ENCODE data around the gene IKBKE.

Gene IKBKE

DNA sequence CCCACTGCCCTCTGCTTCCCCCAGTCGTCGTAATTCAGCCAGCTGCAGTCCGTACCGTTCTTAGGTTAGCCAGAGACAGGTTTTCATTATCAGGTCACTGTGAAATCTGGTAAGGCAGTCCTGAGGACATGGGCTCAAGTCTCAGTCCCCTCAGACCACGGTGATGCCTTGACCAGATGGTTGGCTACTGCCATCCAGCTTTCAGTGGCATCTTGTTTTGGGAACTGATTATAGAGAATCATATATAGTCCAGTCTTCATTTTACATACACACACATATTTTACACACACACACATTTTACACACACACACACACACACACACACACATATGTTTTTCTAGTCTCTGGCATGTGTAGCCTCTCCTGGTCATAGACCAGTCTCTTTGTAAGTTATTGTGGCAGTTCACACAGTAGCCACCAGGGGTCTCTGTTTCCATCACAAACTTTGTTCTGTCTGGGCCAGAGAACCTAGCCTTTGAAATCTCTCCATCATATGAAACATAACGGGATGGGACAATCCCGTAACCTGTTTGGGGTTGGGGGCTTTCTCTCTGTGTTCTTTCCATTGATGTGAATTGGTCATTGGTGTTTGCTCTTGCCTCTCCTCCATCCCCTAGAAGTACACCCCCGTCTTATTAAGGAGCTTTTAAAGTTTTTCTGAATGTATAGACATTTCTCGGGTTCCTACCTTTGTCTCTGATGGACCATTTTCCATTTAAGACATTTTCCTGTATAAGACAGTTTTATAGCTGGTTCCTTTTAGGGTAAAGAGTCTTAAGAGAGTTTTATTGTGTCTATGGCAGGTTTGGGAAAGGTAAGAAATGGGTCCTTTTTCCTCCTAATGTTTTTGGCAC, 8.4 kb upstream of the IKBKE start:
- Histone ChIP-seq H4K20me1 (ENCODE audit: control insufficient read depth, insufficient read depth, low read depth, low read length) (no peaks in the 10 kb centered on the region), H3K4me1 (ENCODE audit: control insufficient read depth, low read length) (peaks cover 6% of the 10 kb centered on the region), H3K4me3 (ENCODE audit: low read length) (no peak overlapping the region), H3K27ac (ENCODE audit: low read depth, low read length) (no peak overlapping the region), H3K9me3 (ENCODE audit: control insufficient read depth, insufficient read depth, low read length) (no peaks in the 10 kb centered on the region), H3K27me3 (ENCODE audit: control insufficient read depth, low read length) (no peaks in the 10 kb centered on the region), H3K79me2 (ENCODE audit: control insufficient read depth, low read length) (no peaks in the 10 kb centered on the region), H3K36me3 (ENCODE audit: control insufficient read depth, low read length) (0 out of 2 replicates have a peak, but pooled peaks cover 3% of the 10 kb centered on the region), H3K4me2 (ENCODE audit: low read length) (no peak overlapping the region), H3F3A (ENCODE audit: control insufficient read depth, insufficient read depth) (no peaks in the 10 kb centered on the region), H3K9me2 (replicated peaks; ENCODE audit: control insufficient read depth, low read length) (no peaks in the 10 kb centered on the region)
- TF ChIP-seq, protein P1, sequence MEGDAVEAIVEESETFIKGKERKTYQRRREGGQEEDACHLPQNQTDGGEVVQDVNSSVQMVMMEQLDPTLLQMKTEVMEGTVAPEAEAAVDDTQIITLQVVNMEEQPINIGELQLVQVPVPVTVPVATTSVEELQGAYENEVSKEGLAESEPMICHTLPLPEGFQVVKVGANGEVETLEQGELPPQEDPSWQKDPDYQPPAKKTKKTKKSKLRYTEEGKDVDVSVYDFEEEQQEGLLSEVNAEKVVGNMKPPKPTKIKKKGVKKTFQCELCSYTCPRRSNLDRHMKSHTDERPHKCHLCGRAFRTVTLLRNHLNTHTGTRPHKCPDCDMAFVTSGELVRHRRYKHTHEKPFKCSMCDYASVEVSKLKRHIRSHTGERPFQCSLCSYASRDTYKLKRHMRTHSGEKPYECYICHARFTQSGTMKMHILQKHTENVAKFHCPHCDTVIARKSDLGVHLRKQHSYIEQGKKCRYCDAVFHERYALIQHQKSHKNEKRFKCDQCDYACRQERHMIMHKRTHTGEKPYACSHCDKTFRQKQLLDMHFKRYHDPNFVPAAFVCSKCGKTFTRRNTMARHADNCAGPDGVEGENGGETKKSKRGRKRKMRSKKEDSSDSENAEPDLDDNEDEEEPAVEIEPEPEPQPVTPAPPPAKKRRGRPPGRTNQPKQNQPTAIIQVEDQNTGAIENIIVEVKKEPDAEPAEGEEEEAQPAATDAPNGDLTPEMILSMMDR (IDR thresholded peaks at IDR 0.05; ENCODE audit: low read depth, low read length, poor library complexity, severe bottlenecking): peak; percentile 94
- TF ChIP-seq EZH2phosphoT487 (IDR thresholded peaks at IDR 0.05; ENCODE audit: borderline replicate concordance, low read length): no peak

DNA sequence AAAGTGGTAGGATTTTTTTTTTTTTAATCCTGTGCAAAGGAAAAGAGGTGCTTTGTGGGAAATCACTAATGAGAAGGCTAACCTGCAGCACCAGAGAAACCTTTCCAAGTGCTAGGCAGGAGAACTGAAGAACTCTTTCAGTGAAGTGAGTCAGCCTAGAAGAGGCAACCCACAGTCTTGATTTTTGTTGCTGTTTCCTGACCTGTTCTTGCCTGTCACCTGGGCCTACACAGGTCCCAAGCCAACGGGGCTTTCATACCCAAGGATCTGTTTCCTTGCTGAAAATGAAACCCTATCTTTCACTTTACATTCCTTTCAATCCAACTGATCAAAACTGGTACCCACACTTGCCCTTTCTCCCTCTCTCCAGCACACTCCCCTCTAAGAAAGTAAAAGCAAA, 7.1 kb upstream of the IKBKE start:
- Histone ChIP-seq H3K4me2 (ENCODE audit: low read length) (no peak overlapping the region), H3K27me3 (ENCODE audit: control insufficient read depth, low read length) (no peaks in the 10 kb centered on the region), H3K4me1 (ENCODE audit: control insufficient read depth, low read length) (peaks cover 19% of the 10 kb centered on the region), H3K4me3 (ENCODE audit: low read length) (no peak overlapping the region), H3K9me3 (ENCODE audit: control insufficient read depth, insufficient read depth, low read length) (no peaks in the 10 kb centered on the region), H3K36me3 (ENCODE audit: control insufficient read depth, low read length) (0 out of 2 replicates have a peak, but pooled peaks cover 3% of the 10 kb centered on the region), H3K79me2 (ENCODE audit: control insufficient read depth, low read length) (no peaks in the 10 kb centered on the region), H4K20me1 (ENCODE audit: control insufficient read depth, insufficient read depth, low read depth, low read length) (no peaks in the 10 kb centered on the region), H3K27ac (ENCODE audit: low read depth, low read length) (no peak overlapping the region), H3K9me2 (replicated peaks; ENCODE audit: control insufficient read depth, low read length) (no peaks in the 10 kb centered on the region), H3F3A (ENCODE audit: control insufficient read depth, insufficient read depth) (no peaks in the 10 kb centered on the region)
- no peak for TF ChIP-seq EZH2phosphoT487 (IDR thresholded peaks at IDR 0.05; ENCODE audit: borderline replicate concordance, low read length)
- TF ChIP-seq, protein P1 (IDR thresholded peaks at IDR 0.05; ENCODE audit: low read depth, low read length, poor library complexity, severe bottlenecking): no peak

DNA sequence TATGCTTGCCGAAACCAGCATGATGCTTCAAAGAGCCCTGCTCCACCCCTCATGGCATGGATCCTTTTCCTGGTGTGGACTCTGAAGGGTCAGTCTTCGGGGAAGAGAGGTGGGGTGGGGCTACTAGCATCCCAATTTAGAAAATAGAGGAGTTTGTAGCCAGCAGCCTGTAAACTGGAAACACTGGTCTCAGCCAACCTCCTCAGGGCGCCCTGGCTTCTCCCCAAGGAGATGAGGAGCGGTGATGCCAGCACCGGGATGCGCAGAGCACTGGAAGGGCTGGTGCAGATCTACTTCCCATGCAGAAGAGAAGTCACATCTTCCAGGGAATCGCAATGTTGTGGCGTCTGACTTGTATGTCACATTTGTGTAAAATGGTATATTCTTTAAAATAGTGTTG, 6.4 kb upstream of the IKBKE start:
- no peaks in the 10 kb centered on the region for H3F3A ChIP-seq (ENCODE audit: control insufficient read depth, insufficient read depth)
- TF ChIP-seq, protein P1 (IDR thresholded peaks at IDR 0.05; ENCODE audit: low read depth, low read length, poor library complexity, severe bottlenecking): no peak
- TF ChIP-seq EZH2phosphoT487 (IDR thresholded peaks at IDR 0.05; ENCODE audit: borderline replicate concordance, low read length): no peak
- 0 out of 2 replicates have a peak, but pooled peaks cover 3% of the 10 kb centered on the region for H3K36me3 ChIP-seq (ENCODE audit: control insufficient read depth, low read length)
- H3K27me3 ChIP-seq (ENCODE audit: control insufficient read depth, low read length): no peaks in the 10 kb centered on the region
- no peaks in the 10 kb centered on the region for H3K9me3 ChIP-seq (ENCODE audit: control insufficient read depth, insufficient read depth, low read length)
- H3K27ac ChIP-seq (ENCODE audit: low read depth, low read length): no peak overlapping the region
- H4K20me1 ChIP-seq (ENCODE audit: control insufficient read depth, insufficient read depth, low read depth, low read length): no peaks in the 10 kb centered on the region
- no peak overlapping the region for H3K4me2 ChIP-seq (ENCODE audit: low read length)
- no peak overlapping the region for H3K4me3 ChIP-seq (ENCODE audit: low read length)
- H3K79me2 ChIP-seq (ENCODE audit: control insufficient read depth, low read length): no peaks in the 10 kb centered on the region
- peaks cover 26% of the 10 kb centered on the region for H3K4me1 ChIP-seq (ENCODE audit: control insufficient read depth, low read length)
- no peaks in the 10 kb centered on the region for H3K9me2 ChIP-seq (replicated peaks; ENCODE audit: control insufficient read depth, low read length)

All from DOHH2 (cell line).